ENCODE data around the gene AK5.

AK5 gene

DNA sequence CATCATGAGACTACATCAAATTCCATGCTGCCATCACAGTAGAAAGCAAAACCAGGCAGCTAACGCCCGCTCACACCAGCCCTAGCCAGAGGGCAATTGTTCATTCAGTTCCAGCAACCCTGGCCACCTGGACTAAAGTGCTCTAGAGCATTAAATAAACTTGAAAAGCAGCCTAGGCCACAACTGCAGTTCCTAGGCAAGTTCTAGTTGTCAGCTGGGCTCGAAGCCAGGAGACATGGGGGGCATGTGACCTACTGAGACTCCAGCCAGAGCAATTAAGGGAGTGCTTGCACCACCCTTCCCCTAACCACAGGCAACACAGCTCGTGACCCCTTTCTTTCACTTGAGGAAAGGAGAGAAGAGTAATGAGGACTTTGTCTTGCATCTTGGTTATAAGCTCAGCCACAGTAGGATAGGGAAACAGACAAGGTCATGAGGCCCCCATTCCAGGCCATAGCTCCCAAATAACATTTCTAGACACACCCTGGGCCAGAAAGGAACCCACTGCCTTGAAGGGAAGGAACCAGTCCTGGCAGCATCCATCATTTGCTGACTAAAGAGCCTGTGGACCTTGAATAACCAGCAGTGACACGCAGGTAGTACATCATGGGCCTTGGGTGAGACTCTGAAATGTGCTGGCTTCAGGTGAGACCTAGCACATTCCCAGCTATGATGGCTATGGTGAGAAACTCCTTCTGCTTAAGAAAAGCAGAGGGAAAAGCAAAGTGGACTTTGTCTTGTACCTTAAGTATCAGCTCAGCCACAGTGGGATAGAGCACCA lies 323.6 kb downstream of the AK5 start:
- DNase-seq: peak; percentile 40

DNA sequence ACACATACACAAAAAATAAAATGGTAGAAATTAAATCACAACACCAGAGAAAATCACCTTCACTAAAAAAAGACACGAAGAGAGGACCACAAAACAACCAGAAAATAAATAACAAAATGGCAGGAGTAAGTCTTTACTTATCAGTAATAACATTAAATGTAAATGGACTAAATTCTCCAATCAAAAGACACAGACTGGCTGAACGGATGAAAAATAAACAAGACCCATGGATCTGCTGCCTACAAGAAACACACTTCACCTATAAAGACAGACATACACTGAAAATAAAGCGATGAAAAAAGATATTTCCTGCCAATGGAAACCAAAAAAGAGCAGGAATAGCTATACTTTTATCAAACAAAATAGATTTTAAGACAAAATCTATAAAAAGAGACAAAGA lies 327.1 kb downstream of the AK5 start:
- DNase-seq: no peak

Data from fibroblast of skin of abdomen (primary cell).